ENCODE results near the gene RSU1. TPM values are rescaled to one million over a fixed set of nuclear protein-coding genes. Genes with fewer than 3 reads are reported as not detected.

Gene RSU1
- total and polyA plus RNA-seq, 2 donors (not counting 1 experiment from before 2014, with no cell fraction given), result 46.9 to 252 TPM

- H3K4me2 ChIP-seq (ENCODE audit: extremely low read depth, insufficient read depth, low read length), result no peak overlapping the region
These were observed 116.9 kb downstream of the RSU1 start for GRCh38 chr10:16700331-16700730.

GRCh38 chr10:16699435-16700057 lies 117.7 kb downstream of the RSU1 start:
- Histone ChIP-seq H3K27ac (ENCODE audit: insufficient read depth, low read length) (no peak overlapping the region), H4K20me1 (ENCODE audit: control insufficient read depth, extremely low read depth, insufficient read depth, low read length) (no peaks in the 10 kb centered on the region), H3K9ac (ENCODE audit: insufficient read depth, low read length) (no peak overlapping the region), H3K79me2 (ENCODE audit: control insufficient read depth, insufficient read depth, low read length) (no peaks in the 10 kb centered on the region), H3K4me2 (ENCODE audit: extremely low read depth, insufficient read depth, low read length) (no peak overlapping the region), H3K9me3 (ENCODE audit: control insufficient read depth, insufficient read depth, low read depth, low read length) (no peaks in the 10 kb centered on the region), H3K4me3 (replicated peaks in 1 of 4; ENCODE audit: control extremely low read depth in 1 of 4, insufficient read depth in 1 of 4, low read depth in 3 of 4, low read length in 4 of 4) (no peak overlapping the region), H3K27me3 (ENCODE audit: control insufficient read depth, insufficient read depth, low read length) (no peaks in the 10 kb centered on the region), H3K36me3 (ENCODE audit: control insufficient read depth, insufficient read depth, low read length) (no peaks in the 10 kb centered on the region), H3K4me1 (ENCODE audit: control insufficient read depth, extremely low read depth, insufficient read depth, low read length) (no peaks in the 10 kb centered on the region), H2AFZ (ENCODE audit: low read length) (no peak overlapping the region)
- no peak for DNase-seq (ENCODE audit: low read depth in 2 of 2)
- TF ChIP-seq CTCF (conservative IDR thresholded peaks at IDR 0.05 in 1 of 2, IDR thresholded peaks at IDR 0.05 in 1 of 2; ENCODE audit: low read depth in 1 of 2, low read length in 2 of 2) (no peak), EZH2 (IDR thresholded peaks at IDR 0.05; ENCODE audit: low read length, missing control alignments) (no peak)

More at GRCh38 chr10:16700331-16700730, 116.9 kb downstream of the RSU1 start:
- no peaks in the 10 kb centered on the region for H3K27me3 ChIP-seq (ENCODE audit: control insufficient read depth, insufficient read depth, low read length)
- no peaks in the 10 kb centered on the region for H3K9me3 ChIP-seq (ENCODE audit: control insufficient read depth, insufficient read depth, low read depth, low read length)
- H3K79me2 ChIP-seq (ENCODE audit: control insufficient read depth, insufficient read depth, low read length), result no peaks in the 10 kb centered on the region
- no peak overlapping the region for H3K4me3 ChIP-seq (replicated peaks in 1 of 4; ENCODE audit: control extremely low read depth in 1 of 4, insufficient read depth in 1 of 4, low read depth in 3 of 4, low read length in 4 of 4)
- no peaks in the 10 kb centered on the region for H3K36me3 ChIP-seq (ENCODE audit: control insufficient read depth, insufficient read depth, low read length)
- H3K9ac ChIP-seq (ENCODE audit: insufficient read depth, low read length), result no peak overlapping the region
- no peaks in the 10 kb centered on the region for H3K4me1 ChIP-seq (ENCODE audit: control insufficient read depth, extremely low read depth, insufficient read depth, low read length)
- no peak for DNase-seq (ENCODE audit: low read depth in 2 of 2)
- H2AFZ ChIP-seq (ENCODE audit: low read length), result no peak overlapping the region
- TF ChIP-seq EZH2 (IDR thresholded peaks at IDR 0.05; ENCODE audit: low read length, missing control alignments) (no peak), CTCF (conservative IDR thresholded peaks at IDR 0.05 in 1 of 2, IDR thresholded peaks at IDR 0.05 in 1 of 2; ENCODE audit: low read depth in 1 of 2, low read length in 2 of 2) (no peak)
- H3K27ac ChIP-seq (ENCODE audit: insufficient read depth, low read length), result no peak overlapping the region
- H4K20me1 ChIP-seq (ENCODE audit: control insufficient read depth, extremely low read depth, insufficient read depth, low read length), result no peaks in the 10 kb centered on the region

GRCh38 chr10:16698461-16698860 lies 118.8 kb downstream of the RSU1 start:
- Histone ChIP-seq H2AFZ (ENCODE audit: low read length) (no peak overlapping the region), H3K4me1 (ENCODE audit: control insufficient read depth, extremely low read depth, insufficient read depth, low read length) (no peaks in the 10 kb centered on the region), H4K20me1 (ENCODE audit: control insufficient read depth, extremely low read depth, insufficient read depth, low read length) (no peaks in the 10 kb centered on the region), H3K27me3 (ENCODE audit: control insufficient read depth, insufficient read depth, low read length) (no peaks in the 10 kb centered on the region), H3K4me3 (replicated peaks in 1 of 4; ENCODE audit: control extremely low read depth in 1 of 4, insufficient read depth in 1 of 4, low read depth in 3 of 4, low read length in 4 of 4) (no peak overlapping the region), H3K9me3 (ENCODE audit: control insufficient read depth, insufficient read depth, low read depth, low read length) (no peaks in the 10 kb centered on the region), H3K9ac (ENCODE audit: insufficient read depth, low read length) (no peak overlapping the region), H3K27ac (ENCODE audit: insufficient read depth, low read length) (no peak overlapping the region), H3K4me2 (ENCODE audit: extremely low read depth, insufficient read depth, low read length) (no peak overlapping the region), H3K36me3 (ENCODE audit: control insufficient read depth, insufficient read depth, low read length) (no peaks in the 10 kb centered on the region), H3K79me2 (ENCODE audit: control insufficient read depth, insufficient read depth, low read length) (no peaks in the 10 kb centered on the region)
- no peak for DNase-seq (ENCODE audit: low read depth in 2 of 2)
- TF ChIP-seq CTCF (conservative IDR thresholded peaks at IDR 0.05 in 1 of 2, IDR thresholded peaks at IDR 0.05 in 1 of 2; ENCODE audit: low read depth in 1 of 2, low read length in 2 of 2) (no peak), EZH2 (IDR thresholded peaks at IDR 0.05; ENCODE audit: low read length, missing control alignments) (no peak)
